Measurements from ENCODE around the gene SPTBN4.
"Not testable (repeated sequence)": the region's sequence is repeated elsewhere in the genome, so short reads cannot be mapped to it uniquely, and the experiment has no call there.

SPTBN4 gene

DNA sequence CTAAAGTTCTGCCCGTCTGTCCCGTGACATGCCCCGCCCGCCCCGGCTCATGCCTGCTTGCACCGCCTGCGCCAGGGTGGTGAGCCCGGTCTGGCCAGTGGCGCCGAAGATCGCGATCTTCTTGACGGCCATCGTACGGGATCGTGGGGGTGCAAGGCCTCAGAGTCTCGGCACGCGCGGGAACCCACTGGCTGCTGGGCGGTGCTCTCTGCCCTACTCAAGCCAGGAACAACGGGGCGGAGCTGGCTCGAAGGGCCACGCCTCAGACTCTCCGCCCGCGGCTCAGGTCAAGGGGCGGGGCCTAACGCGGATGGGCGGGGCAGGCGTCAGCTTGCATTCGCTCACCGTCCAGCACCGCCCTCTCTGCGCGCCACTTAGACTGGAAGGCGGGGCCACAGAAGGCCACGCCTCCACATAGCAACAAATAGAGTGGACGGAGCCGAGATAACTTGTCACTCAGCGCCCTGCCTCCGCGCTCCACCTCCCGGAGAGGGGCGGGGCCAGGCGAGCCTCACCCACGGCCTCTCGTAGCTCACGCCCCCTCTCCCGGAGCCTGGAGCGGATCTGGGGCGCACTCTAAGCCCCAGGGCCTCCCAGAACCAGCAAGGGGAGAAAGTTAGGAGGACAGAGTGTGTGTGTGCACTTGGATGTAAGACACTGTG lies 1.1 kb upstream of the SPTBN4 start, which contains the start of gene BLVRB:
BLVRB (minus strand) TSS at position 189 of the 662 bp plus-strand sequence; CDS start at position 132, 57 bp downstream.
- DNase-seq = peak; percentile 100

DNA sequence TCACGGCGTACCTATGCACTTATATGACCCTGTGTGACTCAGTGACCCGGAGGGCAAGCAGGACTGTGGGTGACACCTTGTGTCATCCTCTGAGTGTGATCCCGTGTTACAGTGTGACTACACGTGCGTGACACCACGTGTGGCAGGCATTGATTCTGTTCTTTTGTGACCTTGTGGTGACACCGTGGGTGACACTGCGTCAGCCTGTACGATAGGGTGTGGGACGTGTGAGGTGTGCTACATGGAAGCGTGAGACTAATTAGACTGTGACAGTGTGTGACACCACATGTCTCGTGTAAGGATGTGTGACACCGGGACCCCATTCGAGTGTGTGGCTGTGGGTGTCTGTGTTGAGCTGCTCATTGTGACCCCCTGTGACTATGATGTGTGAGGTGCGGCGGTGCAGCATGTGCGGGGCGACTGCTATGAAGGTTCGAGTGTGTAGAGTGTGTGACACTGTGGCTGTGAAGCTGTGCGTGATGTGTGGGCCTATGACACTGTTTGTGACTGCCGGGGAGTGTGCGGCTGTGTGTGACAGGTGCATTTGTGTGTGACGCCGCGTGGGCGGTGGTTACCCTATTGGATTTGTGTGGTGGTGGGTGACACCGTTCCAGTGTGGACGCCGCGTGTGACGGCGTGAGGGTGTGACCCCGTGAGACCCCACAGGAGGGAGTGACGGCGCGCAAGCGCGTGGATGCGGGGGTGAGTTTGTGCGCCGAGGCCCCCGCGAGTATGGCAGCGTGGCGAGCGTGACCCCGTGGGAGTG lies 399 bp upstream of the SPTBN4 start:
- peak; percentile 78 for DNase-seq

DNA sequence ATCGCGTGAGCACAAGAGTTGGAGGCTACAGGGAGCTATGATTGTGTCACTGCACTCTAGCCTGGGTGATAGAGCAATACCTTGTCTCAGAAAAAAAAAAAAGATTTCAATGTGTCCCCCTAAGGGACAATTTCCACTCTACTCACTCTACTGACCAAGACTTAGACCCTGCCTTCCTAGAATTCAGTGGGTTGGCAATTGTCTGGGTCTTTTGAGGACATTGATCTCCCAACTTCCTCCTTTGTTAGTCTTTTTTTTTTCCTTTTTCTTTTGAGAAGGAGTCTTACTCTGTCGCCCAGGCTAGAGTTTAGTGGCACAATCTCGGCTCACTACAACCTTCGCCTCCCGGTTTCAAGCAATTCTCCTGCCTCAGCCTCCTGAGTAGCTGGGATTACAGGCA lies 2.2 kb downstream of the SPTBN4 start:
- DNase-seq = no peak

DNA sequence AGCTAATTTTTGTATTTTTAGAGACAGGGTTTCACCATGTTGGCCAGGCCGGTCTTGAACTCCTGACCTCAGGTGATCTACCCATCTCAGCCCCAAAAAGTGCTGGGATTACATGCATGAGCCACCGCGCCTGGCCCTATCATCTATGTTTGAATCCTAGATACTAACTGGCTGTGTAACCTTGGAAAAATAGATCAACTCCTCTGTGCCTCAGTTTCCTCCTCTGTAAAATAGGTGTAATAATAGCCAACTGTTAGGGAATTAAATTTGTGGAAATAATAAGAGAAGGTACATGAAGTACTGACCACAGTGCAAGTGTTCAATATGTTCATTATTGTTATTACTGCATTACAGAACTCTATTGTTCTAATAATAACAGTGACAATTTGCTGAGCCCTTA lies 4.3 kb downstream of the SPTBN4 start:
- DNase-seq = no peak

- no peak for DNase-seq
Observed at GRCh38 chr19:40472516-40472915, 5.7 kb downstream of the SPTBN4 start.

DNA sequence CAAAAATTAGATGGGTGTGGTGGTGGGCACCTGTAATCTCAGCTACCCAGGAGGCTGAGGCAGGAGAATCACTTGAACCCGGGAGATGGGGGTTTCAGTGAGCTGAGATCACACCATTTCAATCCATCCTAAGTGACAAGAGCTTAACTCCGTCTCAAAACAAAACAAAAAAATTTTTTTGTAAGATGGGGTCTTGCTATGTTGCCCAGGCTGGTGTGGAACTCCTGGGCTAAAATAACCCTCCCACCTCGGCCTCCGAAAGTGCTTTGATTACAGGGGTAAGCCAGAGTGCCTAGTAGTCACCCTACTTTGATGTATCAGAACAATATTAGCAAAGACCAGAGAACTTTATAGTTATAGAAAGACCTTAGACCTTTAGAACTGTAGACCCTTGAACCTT lies 7.9 kb downstream of the SPTBN4 start:
- no peak for DNase-seq

DNA sequence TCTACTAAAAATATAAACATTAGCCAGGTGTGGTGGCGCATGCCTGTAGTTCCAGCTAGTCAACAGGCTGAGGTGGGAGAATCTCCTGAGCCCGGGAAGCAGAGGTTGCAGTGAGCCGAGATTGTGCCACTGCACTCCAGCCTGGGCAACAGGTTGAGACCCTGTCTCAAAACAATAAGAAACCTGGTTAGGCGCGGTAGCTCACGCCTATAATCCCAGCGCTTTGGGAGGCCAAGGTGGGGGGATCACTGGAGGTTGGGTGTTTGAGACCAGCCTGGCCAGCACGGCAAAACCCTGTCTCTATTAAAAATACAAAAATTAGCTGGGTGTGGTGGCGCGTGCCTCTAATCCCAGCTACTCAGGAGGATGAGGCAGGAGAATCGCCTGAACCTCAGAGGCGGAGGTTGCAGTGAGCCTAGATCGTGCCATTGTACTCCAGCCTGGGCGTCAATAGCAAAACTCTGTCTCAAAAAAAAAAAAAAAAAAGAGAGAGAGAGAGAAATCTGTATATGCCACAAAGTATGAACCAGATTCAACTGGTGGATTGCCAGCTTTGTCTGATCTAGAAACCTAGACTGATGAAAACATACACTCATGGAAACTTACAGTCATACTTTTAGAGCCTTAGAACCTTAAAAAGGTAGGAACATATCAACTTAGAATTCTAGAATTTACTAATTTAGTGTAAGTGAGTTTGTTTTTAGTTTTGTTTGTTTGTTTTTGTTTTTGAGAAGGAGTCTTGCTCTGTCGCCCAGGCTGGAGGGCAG lies 9.3 kb downstream of the SPTBN4 start:
- DNase-seq = not testable (repeated sequence)

GRCh38 chr19:40486017-40486416 lies 19.2 kb downstream of the SPTBN4 start:
- DNase-seq = no peak

GRCh38 chr19:40489882-40490230 lies 23.1 kb downstream of the SPTBN4 start:
- no peak for DNase-seq

- no peak for DNase-seq
Observed at GRCh38 chr19:40492274-40492673, 25.5 kb downstream of the SPTBN4 start.

DNA sequence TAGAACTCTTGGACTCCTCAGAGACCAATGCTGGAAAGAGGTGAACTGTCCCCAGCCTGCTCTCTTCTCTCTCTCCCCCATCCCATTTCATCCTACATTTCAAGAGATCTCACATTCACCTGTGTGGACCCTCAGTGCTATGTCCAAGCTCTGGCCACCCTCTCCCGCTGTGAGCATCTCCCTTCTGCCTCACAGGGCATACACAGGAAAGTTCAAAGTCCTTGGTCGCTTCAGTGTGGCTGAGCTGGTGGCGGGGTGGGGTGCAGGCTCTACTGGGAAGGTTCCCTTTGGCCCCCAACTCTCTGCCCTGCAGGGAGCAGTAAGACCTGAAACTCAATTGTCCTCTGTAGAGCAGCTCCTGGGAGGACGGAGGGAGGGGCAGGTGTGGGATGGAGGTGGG lies 27.0 kb downstream of the SPTBN4 start:
- DNase-seq = no peak

GRCh38 chr19:40494191-40494838 lies 27.5 kb downstream of the SPTBN4 start:
- no peak for DNase-seq

DNA sequence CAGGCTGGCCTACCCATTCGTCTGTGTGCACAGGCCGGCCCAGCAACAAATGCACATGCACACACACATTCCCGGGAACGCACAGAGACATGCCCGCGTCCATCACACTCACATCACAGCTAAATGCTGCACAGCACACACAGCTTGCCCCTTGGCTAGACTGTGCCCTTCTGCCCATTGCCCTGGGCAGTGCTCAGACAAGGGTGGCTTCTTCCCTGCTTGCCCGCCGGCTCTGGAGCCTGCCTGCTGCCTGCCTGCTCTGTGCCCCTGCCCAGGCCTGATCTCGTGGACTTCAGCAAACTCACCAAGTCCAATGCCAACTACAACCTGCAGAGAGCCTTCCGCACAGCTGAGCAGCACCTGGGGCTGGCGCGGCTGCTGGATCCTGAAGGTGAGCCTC lies 30.4 kb downstream of the SPTBN4 start:
- no peak for DNase-seq

- DNase-seq = no peak
Observed at GRCh38 chr19:40499320-40499719, 32.5 kb downstream of the SPTBN4 start.

GRCh38 chr19:40500678-40501530 lies 34.1 kb downstream of the SPTBN4 start:
- not testable (repeated sequence) for DNase-seq

- DNase-seq = no peak
Observed at GRCh38 chr19:40501599-40501998, 34.8 kb downstream of the SPTBN4 start.

DNA sequence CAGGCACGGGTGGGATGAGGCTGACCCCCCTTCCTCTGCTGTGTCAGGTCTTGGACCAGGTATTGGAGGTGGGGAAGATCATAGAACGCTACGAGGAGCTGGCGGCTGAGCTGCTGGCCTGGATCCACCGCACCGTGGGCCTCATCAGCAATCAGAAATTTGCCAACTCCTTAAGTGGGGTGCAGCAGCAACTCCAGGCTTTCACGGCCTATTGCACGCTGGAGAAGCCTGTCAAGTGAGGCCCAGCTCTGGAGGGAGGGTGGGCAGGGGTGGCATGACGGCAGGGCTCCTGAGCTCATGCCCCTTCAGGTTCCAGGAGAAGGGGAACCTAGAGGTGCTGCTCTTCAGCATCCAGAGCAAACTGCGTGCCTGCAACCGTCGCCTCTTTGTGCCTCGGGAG lies 35.3 kb downstream of the SPTBN4 start:
- DNase-seq = no peak

- DNase-seq = no peak
Observed at GRCh38 chr19:40502647-40503319, 36.0 kb downstream of the SPTBN4 start.

GRCh38 chr19:40503320-40503695 lies 36.5 kb downstream of the SPTBN4 start:
- DNase-seq = no peak

DNA sequence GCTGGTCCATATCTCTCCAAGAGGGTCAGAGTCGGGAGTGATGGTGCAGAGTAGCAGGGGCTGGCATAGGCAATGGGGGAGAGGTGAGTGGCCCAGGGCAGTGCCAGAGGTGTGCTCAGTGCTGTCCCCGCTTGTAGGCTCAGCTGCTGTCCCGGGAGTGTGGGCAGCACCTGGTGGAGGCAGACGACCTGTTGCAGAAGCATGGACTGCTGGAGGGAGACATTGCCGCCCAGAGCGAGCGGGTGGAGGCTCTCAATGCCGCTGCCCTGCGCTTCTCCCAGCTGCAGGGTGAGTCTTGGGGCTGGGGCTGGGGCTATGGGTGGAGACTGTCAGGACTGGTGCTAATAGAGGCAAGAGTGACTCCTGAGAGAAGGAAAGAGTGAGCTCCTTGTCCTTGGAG lies 39.3 kb downstream of the SPTBN4 start:
- no peak for DNase-seq

- DNase-seq = no peak
Observed at GRCh38 chr19:40507892-40508291, 41.1 kb downstream of the SPTBN4 start.

DNA sequence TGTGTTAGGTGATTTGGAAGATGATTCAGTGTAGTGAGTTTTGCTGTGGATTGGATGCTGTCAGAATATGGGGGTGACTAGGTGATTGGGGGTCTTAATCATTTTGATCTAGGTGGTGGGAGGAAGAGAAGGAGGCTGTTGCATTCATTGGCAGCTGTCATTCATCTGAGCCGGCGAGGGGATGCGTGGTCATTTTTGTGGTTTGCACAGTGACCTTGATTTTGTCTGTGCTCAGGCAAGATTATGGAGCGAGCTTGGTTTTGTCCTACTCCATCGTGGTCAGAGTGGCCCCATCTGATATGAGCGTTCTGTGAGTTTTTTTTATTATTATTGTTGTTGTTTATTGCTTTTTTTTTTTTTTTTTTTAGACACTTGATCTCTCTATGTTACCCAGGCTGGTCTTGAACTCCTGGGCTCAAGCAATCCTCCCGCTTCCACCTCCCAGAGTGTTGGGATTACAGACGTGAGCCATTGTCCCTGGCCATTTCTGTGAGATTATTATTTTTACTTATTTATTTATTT lies 42.0 kb downstream of the SPTBN4 start:
- no peak for DNase-seq
